G401 (cell line): ENCODE results near the gene CTSV. TPM values are rescaled to one million over a fixed set of nuclear protein-coding genes. Genes with fewer than 3 reads are reported as not detected.
"Not testable (repeated sequence)": the region's sequence is repeated elsewhere in the genome, so short reads cannot be mapped to it uniquely, and the experiment has no call there.

ENCODE experiments used
- DNase-seq: peaks from one replicate; pipeline ENCODE4 v3.0.0-alpha.2; 2015; ENCODE audit warnings: low spot score
- in situ Hi-C: cut with HindIII; loops from 2 replicates; pipeline ENCODE4 v1.10.0; 2016; ENCODE audit warnings: low sequenced_read_pairs, mixed read lengths
- total RNA-seq: library from RNA; depleted of rRNA; stranded (reverse); fragments of >200 nt; shearing (Covaris generic); gene quantifications from 2 replicates; pipeline ENCODE4 v1.2.3, GENCODE V29; 2014; rRNA removed

Gene CTSV
- 8.2 and 18.6 TPM in 2 replicates for total RNA-seq

GRCh38 chr9:97038611-97039513 is at the start of gene CTSV:
CTSV (minus strand) TSS chr9:97039142; CDS start chr9:97038043, 1,099 bp downstream.
- peak; percentile 58 for DNase-seq
- in situ Hi-C loops = no loop called here

DNA sequence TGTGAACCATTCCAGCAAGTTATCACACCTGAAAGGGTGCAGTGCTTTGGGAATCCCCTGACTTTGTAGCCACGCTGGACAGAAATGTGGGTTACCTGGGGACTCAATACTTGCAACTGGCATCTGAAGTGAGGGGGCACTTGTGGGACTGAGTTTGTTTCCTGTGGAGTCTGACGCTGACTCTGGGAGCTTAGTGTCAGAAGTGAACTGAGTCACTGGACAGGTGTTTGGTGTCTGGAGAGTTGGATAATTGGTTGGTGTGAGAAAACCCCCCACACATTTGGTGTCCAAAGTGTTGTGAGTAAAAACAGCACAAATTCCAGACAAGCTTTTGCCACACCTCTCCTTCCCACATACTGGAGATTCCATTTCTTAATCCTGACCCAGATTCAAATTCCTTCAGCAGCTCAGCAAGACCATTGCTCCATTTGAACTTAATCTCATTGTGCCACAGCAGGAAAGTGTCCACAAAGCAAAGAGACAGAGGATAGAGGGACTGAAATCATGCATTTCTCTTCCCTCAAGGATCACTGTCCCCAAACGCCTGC is 48.8 kb upstream of the CTSV start:
- DNase-seq, in situ Hi-C loops: not testable (repeated sequence)

GRCh38 chr9:97084562-97084991 is 45.6 kb upstream of the CTSV start:
- in situ Hi-C loops, DNase-seq: not testable (repeated sequence)

- no peak for DNase-seq
- in situ Hi-C loops = no loop called here
Measured at GRCh38 chr9:97078362-97078761, 39.4 kb upstream of the CTSV start.

DNA sequence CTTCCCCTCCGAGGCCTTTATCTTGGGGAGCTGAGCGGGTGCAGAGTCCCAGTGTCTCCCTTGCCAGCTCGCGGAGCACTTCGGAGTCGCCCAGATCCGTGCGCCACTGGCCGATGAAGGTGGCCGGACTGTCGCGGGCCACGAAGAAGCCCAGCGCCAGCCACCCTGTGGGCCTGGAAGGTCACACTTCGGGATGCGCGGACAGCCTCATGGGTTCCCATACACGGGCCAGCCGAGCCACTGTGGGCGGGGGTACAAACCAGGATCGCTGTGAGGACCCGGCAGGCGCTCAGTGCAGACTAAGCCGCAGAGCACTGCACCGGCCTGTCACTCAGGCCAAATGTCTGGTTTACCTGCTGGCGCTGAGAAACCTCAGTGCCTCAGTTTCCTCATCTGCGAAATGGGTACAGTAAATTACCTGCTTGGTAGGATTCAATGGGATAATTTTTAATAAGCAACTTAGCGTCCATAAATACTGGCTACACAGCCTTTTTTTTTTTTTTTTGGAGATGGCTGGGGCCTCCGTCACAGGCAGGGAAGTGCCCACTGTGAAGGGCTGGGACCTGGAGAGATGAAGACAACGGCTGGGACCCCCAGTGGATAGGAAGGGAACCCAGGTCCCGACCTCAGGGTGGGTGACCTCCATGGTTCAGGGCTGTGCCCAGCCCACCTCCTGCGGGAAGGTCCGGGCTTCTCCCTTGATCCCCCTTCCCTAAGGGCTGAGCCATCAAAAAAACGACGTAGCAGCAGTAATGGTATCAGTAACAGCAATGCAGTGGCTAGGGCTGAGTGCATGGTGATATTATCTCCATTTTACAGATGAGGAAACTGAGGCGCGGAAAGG is 38.7 kb upstream of the CTSV start:
- DNase-seq = no peak
- in situ Hi-C loops = no loop called here

DNA sequence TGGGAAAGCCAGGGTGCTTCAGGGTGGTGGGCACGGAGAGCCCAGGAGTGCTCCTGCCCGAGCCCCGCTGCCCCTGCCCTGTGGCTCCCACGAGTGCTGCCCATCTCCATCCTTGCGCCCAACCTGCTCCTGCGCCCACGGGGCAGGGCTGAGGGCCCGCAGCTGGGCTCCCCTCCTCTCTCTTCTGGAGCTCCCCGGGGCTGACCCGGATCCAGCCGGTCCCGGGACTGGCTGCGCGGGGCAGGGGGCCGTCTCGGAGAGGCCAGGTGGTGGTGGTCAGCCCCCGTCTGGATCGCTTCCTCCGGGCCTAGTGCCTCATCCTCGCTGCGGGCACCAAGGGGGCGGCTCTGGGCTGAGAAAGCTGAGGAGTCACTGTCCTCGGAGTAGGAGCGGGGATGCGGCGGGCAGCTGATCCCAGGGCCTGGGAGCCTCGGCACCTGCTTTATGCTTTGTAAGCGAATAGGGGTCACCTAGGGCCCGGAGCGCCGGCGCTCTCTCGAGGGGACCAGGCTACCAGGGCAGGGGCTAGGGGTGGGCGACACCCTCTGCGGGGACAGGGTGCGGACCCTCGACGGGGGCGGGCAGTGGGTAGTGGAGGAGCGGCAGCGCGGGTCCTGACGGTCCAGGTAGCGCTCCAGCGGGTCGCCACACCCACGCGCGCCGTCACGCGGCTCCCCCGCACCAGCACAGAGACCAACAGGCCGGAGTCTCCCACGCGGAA is 37.9 kb upstream of the CTSV start:
- DNase-seq, in situ Hi-C loops: not testable (repeated sequence)

GRCh38 chr9:97076238-97076637 is 37.3 kb upstream of the CTSV start:
- in situ Hi-C loops = no loop called here

DNA sequence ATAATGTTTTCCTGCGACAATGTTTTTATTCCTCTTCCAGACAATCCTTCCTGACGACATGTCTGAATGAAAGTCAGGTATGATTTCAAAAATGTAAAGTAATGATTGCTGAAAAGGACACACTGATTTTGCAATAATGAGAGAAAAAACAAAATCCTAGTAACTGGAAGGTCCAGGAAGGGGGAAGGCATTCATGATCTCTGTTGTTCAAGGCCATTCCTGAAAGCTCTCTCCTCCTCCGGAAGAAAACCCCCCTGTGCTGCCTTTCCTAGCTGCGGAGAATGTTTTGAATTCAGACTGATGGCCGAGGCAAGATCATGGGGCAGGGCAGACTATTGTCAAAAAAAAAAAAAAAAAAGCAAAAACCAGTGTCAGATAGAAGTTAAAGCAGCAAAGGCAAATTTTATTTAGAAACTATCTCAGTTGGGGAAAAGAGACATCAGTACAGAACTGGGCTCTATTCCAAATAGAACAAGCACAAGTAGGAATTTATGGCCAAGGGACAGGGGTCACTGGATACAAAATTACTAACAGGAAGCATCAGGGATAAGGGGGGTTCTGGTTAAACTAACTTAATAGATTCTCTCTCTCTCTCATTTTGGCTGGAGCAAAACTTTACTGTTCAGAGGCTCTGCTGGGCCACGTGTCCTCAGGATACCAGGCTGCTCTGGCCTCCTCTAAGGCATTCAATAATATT is 36.5 kb upstream of the CTSV start:
- in situ Hi-C loops = no loop called here
- no peak for DNase-seq

More at GRCh38 chr9:97076238-97076637, 37.3 kb upstream of the CTSV start:
- DNase-seq = no peak

- in situ Hi-C loops = no loop called here
Measured at GRCh38 chr9:97073506-97073905, 34.6 kb upstream of the CTSV start.

GRCh38 chr9:97072285-97072776 is 33.4 kb upstream of the CTSV start:
- DNase-seq = no peak
- in situ Hi-C loops = no loop called here

More at GRCh38 chr9:97073506-97073905, 34.6 kb upstream of the CTSV start:
- DNase-seq = no peak

- DNase-seq, in situ Hi-C loops: not testable (repeated sequence)
Measured at GRCh38 chr9:97070325-97070724, 31.4 kb upstream of the CTSV start.

GRCh38 chr9:97067490-97067889 is 28.5 kb upstream of the CTSV start:
- in situ Hi-C loops = no loop called here

GRCh38 chr9:97064176-97064575 is 25.2 kb upstream of the CTSV start:
- in situ Hi-C loops = no loop called here
- DNase-seq = no peak

More at GRCh38 chr9:97067490-97067889, 28.5 kb upstream of the CTSV start:
- no peak for DNase-seq

DNA sequence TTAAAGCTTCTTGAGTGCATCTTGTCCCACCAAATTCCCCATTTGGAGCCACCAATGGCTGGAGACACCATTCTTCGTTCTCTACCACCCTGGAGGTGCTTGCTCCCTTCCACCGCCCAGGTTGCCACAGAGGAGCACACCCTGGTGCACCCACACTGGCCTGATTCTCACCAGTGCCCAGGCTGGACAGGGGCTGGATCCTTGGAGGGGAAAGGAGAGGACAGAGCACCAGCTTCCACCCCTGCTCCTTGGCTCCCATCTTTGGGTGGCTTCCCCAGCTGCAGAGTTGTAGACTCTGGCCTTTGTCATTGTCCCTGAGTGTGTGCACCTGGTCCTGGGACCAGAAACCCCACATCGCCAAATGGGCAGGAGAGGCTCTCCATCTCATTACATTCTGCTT is 21.9 kb upstream of the CTSV start:
- in situ Hi-C loops = no loop called here

GRCh38 chr9:97059626-97060025 is 20.7 kb upstream of the CTSV start:
- DNase-seq = no peak
- in situ Hi-C loops = no loop called here

More for the DNA sequence above, 21.9 kb upstream of the CTSV start:
- no peak for DNase-seq

- in situ Hi-C loops = no loop called here
- no peak for DNase-seq
Measured at GRCh38 chr9:97057651-97058050, 18.7 kb upstream of the CTSV start.

DNA sequence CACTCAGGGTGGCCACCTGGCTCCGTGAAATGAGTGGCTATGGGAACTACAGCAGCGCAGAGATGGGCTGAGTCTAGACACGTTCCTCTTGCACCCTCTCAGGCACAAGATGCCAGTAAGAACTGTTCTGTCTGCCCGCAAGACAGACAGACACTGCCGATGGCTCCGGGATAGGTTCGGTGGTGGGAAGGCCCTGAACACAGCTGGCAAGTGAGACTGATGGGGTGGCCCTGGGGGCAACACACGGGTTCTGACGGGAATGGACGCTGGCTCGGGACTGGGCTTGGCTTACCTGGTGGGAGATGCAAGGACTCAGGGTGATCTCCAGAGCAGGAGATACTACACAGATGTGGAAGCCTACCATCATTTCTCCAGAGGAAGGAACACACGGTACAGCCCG is 16.9 kb upstream of the CTSV start:
- DNase-seq, in situ Hi-C loops: not testable (repeated sequence)

GRCh38 chr9:97053717-97054116 is 14.8 kb upstream of the CTSV start:
- in situ Hi-C loops = no loop called here
- DNase-seq = no peak
